ENCODE results near the gene TUBA1C.

DNA sequence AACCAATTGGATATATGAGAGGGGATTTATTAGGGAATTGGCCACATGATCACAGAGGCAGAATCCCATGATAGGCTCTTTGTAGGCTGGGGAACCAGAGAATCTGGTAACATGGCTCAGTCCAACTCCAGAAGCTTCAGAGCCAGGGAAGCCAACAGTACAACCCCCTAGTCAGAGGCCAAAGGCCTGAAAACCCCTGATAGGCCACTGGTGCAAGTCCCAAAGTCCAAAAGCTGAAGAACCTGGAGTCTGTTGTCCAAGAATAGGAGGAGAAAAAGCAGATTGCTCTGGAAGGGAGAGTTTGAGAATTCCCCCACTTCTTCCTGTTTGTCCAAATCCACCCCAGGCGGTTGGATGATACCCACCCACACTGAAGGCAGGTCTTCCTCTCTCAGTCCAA is 49.9 kb downstream of the TUBA1C start:
- TF ChIP-seq ATF2 (tag by site-specific recombination; IDR thresholded peaks at IDR 0.05; ENCODE audit: low read depth), result no peak
- no peak for TF ChIP-seq ZFP3 (tag by site-specific recombination; IDR thresholded peaks at IDR 0.05; ENCODE audit: low read depth)
- TF ChIP-seq, protein P1, sequence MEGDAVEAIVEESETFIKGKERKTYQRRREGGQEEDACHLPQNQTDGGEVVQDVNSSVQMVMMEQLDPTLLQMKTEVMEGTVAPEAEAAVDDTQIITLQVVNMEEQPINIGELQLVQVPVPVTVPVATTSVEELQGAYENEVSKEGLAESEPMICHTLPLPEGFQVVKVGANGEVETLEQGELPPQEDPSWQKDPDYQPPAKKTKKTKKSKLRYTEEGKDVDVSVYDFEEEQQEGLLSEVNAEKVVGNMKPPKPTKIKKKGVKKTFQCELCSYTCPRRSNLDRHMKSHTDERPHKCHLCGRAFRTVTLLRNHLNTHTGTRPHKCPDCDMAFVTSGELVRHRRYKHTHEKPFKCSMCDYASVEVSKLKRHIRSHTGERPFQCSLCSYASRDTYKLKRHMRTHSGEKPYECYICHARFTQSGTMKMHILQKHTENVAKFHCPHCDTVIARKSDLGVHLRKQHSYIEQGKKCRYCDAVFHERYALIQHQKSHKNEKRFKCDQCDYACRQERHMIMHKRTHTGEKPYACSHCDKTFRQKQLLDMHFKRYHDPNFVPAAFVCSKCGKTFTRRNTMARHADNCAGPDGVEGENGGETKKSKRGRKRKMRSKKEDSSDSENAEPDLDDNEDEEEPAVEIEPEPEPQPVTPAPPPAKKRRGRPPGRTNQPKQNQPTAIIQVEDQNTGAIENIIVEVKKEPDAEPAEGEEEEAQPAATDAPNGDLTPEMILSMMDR (tag by site-specific recombination; IDR thresholded peaks at IDR 0.05), result no peak
- no peak for TF ChIP-seq ZNF138 (tag by site-specific recombination; IDR thresholded peaks at IDR 0.05; ENCODE audit: borderline replicate concordance)
- no peak for TF ChIP-seq ZNF645 (tag by site-specific recombination; IDR thresholded peaks at IDR 0.05)
- no peak for TF ChIP-seq ZNF157 (tag by site-specific recombination; IDR thresholded peaks at IDR 0.05)
- TF ChIP-seq ZNF558 (tag by site-specific recombination; IDR thresholded peaks at IDR 0.05), result no peak
- TF ChIP-seq RBAK (tag by site-specific recombination; IDR thresholded peaks at IDR 0.05), result no peak
- TF ChIP-seq ZBTB21 (tag by site-specific recombination; IDR thresholded peaks at IDR 0.05), result no peak
